Measurements from ENCODE around the gene PKN2. TPM values are rescaled to one million over a fixed set of nuclear protein-coding genes. Genes with fewer than 3 reads are reported as not detected.

The PKN2 gene
- total RNA-seq, 2 donors from 2014 or later, result 19.8 to 22.1 TPM

- WGBS, 2 donors, result 82 to 87% methylated on average over 3 of the region's 3 CpGs
- intact Hi-C loops (cut with DNase I), result no loop called here
- H3K27ac ChIP-seq, result no peak overlapping the region
- peaks cover 10% of the 10 kb centered on the region for H3K4me1 ChIP-seq
- H3K27me3 ChIP-seq, result no peaks in the 10 kb centered on the region
- no peaks in the 10 kb centered on the region for H3K36me3 ChIP-seq (replicated peaks in 1 of 2; ENCODE audit: insufficient read depth in 1 of 2, low read depth in 2 of 2)
- no peak overlapping the region for H3K4me3 ChIP-seq
- ATAC-seq (no peak), DNase-seq (no peak)
- H3K9me3 ChIP-seq, result peaks cover 0 to 3% (median 0%) of the 10 kb centered on the region in 3 donors
- TF ChIP-seq, protein P1, sequence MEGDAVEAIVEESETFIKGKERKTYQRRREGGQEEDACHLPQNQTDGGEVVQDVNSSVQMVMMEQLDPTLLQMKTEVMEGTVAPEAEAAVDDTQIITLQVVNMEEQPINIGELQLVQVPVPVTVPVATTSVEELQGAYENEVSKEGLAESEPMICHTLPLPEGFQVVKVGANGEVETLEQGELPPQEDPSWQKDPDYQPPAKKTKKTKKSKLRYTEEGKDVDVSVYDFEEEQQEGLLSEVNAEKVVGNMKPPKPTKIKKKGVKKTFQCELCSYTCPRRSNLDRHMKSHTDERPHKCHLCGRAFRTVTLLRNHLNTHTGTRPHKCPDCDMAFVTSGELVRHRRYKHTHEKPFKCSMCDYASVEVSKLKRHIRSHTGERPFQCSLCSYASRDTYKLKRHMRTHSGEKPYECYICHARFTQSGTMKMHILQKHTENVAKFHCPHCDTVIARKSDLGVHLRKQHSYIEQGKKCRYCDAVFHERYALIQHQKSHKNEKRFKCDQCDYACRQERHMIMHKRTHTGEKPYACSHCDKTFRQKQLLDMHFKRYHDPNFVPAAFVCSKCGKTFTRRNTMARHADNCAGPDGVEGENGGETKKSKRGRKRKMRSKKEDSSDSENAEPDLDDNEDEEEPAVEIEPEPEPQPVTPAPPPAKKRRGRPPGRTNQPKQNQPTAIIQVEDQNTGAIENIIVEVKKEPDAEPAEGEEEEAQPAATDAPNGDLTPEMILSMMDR (IDR thresholded peaks at IDR 0.05), result no peak
- TF ChIP-seq POLR2A (IDR thresholded peaks at IDR 0.05), result no peak
These were observed 7.5 kb downstream of the PKN2 start for GRCh38 chr1:88691540-88691939.

DNA sequence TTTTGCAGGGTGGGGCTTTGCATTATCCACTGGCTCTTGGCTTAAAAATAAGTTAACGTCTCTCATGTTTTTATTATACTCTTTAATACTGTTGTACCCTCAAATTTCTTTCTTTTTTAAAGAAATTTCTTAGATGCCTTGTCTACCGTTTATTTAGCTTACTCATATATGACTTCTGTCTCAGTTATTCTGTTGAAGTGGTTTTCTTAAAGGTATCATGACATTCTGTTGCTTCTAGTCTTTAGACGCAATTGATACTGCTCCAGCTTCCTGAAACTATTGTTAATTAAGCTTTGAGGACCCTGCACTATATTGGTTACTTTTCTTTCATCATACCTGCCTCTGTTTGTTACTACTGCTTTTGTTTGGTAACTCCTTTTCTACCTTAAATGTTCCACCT lies 11.7 kb downstream of the PKN2 start:
- TF ChIP-seq POLR2A (IDR thresholded peaks at IDR 0.05), result no peak
- TF ChIP-seq, protein P1 (IDR thresholded peaks at IDR 0.05), result no peak
- DNase-seq, result no peak
- Histone ChIP-seq H3K27ac (no peak overlapping the region), H3K4me1 (peaks cover 20% of the 10 kb centered on the region), H3K27me3 (no peaks in the 10 kb centered on the region), H3K4me3 (no peak overlapping the region), H3K9me3 (no peaks in the 10 kb centered on the region), H3K36me3 (replicated peaks in 1 of 2; ENCODE audit: insufficient read depth in 1 of 2, low read depth in 2 of 2) (no peaks in the 10 kb centered on the region)
- no peak for ATAC-seq
- intact Hi-C loops (cut with DNase I), result no loop called here
- WGBS, 2 donors, result 78 to 86% methylated on average over 3 of the region's 3 CpGs

DNA sequence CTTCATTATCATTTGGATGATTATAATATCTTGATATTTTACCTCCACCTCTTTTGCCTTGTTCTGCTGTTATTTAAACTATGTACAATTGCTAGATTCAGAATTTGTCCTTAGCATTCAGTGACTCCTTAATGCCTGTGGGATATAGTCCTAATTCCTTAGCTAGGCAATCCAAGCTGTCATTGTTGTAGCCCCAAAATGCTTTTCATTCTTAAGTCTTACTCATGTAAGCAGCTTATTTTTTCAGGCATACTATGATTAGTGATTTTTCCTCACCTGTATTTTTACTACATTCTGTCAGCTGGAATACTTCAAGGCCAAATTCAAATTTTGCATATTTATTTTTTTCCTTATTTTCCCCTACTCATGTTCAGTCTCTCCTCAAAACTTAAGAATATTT lies 13.4 kb downstream of the PKN2 start:
- peaks cover 37% of the 10 kb centered on the region for H3K4me1 ChIP-seq
- DNase-seq (no peak), ATAC-seq (no peak)

DNA sequence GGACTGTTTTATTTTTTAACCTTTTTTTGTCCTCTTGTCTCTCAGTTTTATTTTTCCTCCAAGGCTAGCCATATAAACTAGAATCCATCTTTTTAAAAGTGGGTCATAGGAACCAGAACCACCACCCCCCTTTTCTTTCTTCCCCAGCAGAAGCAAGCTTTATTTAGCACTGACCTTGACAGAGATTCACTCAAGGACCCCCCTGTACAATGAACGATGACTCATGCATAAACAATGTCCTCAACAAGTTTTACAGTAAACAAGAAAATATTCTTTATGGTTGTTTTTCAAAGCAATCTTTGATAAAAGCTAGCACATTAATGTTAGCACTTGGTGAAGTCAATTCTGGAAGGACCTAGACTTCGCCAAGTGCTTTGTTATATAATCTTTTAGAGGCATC lies 14.1 kb downstream of the PKN2 start:
- TF ChIP-seq POLR2A (IDR thresholded peaks at IDR 0.05), result no peak
- TF ChIP-seq, protein P1 (IDR thresholded peaks at IDR 0.05), result no peak
- intact Hi-C loops (cut with DNase I), result no loop called here
- ATAC-seq (no peak), DNase-seq (no peak)
- Histone ChIP-seq H3K27ac (no peak overlapping the region), H3K36me3 (replicated peaks in 1 of 2; ENCODE audit: insufficient read depth in 1 of 2, low read depth in 2 of 2) (no peaks in the 10 kb centered on the region), H3K4me1 (peaks cover 42% of the 10 kb centered on the region), H3K4me3 (no peak overlapping the region), H3K27me3 (no peaks in the 10 kb centered on the region), H3K9me3 (no peaks in the 10 kb centered on the region)
- 48 to 49% methylated on average over 2 of the region's 2 CpGs for WGBS, 2 donors

More for the DNA sequence above, 13.4 kb downstream of the PKN2 start:
- TF ChIP-seq, protein P1 (IDR thresholded peaks at IDR 0.05), result no peak
- no peak for TF ChIP-seq POLR2A (IDR thresholded peaks at IDR 0.05)
- Histone ChIP-seq H3K9me3 (no peaks in the 10 kb centered on the region), H3K27me3 (no peaks in the 10 kb centered on the region), H3K36me3 (replicated peaks in 1 of 2; ENCODE audit: insufficient read depth in 1 of 2, low read depth in 2 of 2) (no peaks in the 10 kb centered on the region), H3K4me3 (no peak overlapping the region), H3K27ac (no peak overlapping the region)
- intact Hi-C loops (cut with DNase I), result no loop called here

GRCh38 chr1:88698764-88699163 lies 14.7 kb downstream of the PKN2 start:
- no peaks in the 10 kb centered on the region for H3K36me3 ChIP-seq (replicated peaks in 1 of 2; ENCODE audit: insufficient read depth in 1 of 2, low read depth in 2 of 2)
- intact Hi-C loops (cut with DNase I), result no loop called here
- no peak overlapping the region for H3K27ac ChIP-seq
- TF ChIP-seq POLR2A (IDR thresholded peaks at IDR 0.05), result no peak
- TF ChIP-seq, protein P1 (IDR thresholded peaks at IDR 0.05), result no peak
- peaks cover 42% of the 10 kb centered on the region for H3K4me1 ChIP-seq
- 72 to 89% methylated on average over 2 of the region's 2 CpGs for WGBS, 2 donors
- H3K9me3 ChIP-seq, result no peaks in the 10 kb centered on the region
- no peak for DNase-seq
- no peaks in the 10 kb centered on the region for H3K27me3 ChIP-seq
- no peak for ATAC-seq
- H3K4me3 ChIP-seq, result no peak overlapping the region

Data from body of pancreas (tissue), 4 donors.